Measurements from ENCODE around the gene DAPK1. TPM values are rescaled to one million over a fixed set of nuclear protein-coding genes. Genes with fewer than 3 reads are reported as not detected.

DAPK1 gene
- polyA plus RNA-seq, 1 of the 3 experiments (the other 2 are of a cell fraction) = 0.61 TPM

DNA sequence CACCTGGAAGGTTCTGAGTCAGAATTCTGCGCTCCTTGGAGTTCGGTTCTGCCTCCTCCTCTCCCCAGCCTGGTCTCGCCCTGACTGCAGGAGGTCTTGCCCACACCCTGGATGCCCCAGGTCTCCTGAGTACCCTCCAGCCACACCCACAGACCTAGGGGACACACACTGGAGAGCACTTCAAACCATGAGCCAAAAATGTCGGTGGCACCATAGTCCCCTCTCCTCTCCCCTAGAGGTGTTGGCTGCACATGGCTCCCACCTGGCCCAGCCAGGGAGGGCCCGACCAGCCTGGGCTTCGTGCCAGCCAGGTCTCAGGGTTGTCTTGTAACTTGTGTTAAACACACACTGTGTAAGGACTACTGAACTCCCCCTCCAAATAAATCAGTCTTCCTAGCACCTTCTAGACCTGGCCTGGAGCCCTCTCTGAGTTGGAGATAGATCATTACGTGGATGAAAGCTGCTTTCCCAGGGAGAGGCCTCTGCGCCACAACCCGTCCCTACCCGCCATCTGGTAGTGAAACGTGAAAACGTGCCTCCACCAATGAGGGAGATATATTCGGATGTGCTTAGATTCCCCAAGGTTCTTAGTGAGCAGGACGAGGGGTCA, 178.3 kb downstream of the DAPK1 start:
- POLR2A ChIA-PET = no interaction called here
- H3K4me3 ChIP-seq (ENCODE audit: low read depth in 2 of 2, low read length in 1 of 2) = no peak overlapping the region
- no peaks in the 10 kb centered on the region for H3K9me2 ChIP-seq
- TF ChIP-seq, protein P1, sequence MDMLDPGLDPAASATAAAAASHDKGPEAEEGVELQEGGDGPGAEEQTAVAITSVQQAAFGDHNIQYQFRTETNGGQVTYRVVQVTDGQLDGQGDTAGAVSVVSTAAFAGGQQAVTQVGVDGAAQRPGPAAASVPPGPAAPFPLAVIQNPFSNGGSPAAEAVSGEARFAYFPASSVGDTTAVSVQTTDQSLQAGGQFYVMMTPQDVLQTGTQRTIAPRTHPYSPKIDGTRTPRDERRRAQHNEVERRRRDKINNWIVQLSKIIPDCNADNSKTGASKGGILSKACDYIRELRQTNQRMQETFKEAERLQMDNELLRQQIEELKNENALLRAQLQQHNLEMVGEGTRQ (IDR thresholded peaks at IDR 0.05; ENCODE audit: borderline replicate concordance, low read depth, low read length) = no peak
- no peak for TF ChIP-seq PBX3 (IDR thresholded peaks at IDR 0.05)
- no peak for TF ChIP-seq GATA2 (CRISPR knock-in tag; IDR thresholded peaks at IDR 0.05)
- TF ChIP-seq FOXJ3 (CRISPR knock-in tag; IDR thresholded peaks at IDR 0.05) = no peak
- TF ChIP-seq ELF1 (IDR thresholded peaks at IDR 0.05) = no peak
- no peak for TF ChIP-seq NFIC (IDR thresholded peaks at IDR 0.05; ENCODE audit: borderline replicate concordance)
- TF ChIP-seq JUND (IDR thresholded peaks at IDR 0.05) = no peak
- no peak for TF ChIP-seq MAX (IDR thresholded peaks at IDR 0.05; ENCODE audit: low read depth)
- no peak for TF ChIP-seq SMC3 (IDR thresholded peaks at IDR 0.05; ENCODE audit: low read depth, low read length)
- no peak for TF ChIP-seq RXRA (IDR thresholded peaks at IDR 0.05; ENCODE audit: borderline replicate concordance, low read depth)
- TF ChIP-seq CHD2 (IDR thresholded peaks at IDR 0.05; ENCODE audit: low read length, partially characterized antibody) = no peak
- TF ChIP-seq POLR2AphosphoS5 (IDR thresholded peaks at IDR 0.05; ENCODE audit: low read depth, low read length) = no peak
- no peak for TF ChIP-seq EP300 (IDR thresholded peaks at IDR 0.05; ENCODE audit: borderline replicate concordance in 1 of 2, low read depth in 1 of 2, low read length in 1 of 2)
- TF ChIP-seq, protein P2, sequence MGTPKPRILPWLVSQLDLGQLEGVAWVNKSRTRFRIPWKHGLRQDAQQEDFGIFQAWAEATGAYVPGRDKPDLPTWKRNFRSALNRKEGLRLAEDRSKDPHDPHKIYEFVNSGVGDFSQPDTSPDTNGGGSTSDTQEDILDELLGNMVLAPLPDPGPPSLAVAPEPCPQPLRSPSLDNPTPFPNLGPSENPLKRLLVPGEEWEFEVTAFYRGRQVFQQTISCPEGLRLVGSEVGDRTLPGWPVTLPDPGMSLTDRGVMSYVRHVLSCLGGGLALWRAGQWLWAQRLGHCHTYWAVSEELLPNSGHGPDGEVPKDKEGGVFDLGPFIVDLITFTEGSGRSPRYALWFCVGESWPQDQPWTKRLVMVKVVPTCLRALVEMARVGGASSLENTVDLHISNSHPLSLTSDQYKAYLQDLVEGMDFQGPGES (IDR thresholded peaks at IDR 0.05; ENCODE audit: low read depth, low read length) = no peak
- no peak for TF ChIP-seq SIN3A (IDR thresholded peaks at IDR 0.05; ENCODE audit: borderline replicate concordance, low read depth, low read length)
- TF ChIP-seq, protein P3, sequence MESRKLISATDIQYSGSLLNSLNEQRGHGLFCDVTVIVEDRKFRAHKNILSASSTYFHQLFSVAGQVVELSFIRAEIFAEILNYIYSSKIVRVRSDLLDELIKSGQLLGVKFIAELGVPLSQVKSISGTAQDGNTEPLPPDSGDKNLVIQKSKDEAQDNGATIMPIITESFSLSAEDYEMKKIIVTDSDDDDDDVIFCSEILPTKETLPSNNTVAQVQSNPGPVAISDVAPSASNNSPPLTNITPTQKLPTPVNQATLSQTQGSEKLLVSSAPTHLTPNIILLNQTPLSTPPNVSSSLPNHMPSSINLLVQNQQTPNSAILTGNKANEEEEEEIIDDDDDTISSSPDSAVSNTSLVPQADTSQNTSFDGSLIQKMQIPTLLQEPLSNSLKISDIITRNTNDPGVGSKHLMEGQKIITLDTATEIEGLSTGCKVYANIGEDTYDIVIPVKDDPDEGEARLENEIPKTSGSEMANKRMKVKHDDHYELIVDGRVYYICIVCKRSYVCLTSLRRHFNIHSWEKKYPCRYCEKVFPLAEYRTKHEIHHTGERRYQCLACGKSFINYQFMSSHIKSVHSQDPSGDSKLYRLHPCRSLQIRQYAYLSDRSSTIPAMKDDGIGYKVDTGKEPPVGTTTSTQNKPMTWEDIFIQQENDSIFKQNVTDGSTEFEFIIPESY (IDR thresholded peaks at IDR 0.05; ENCODE audit: borderline replicate concordance, low read depth) = no peak
- no peak for TF ChIP-seq YY1 (IDR thresholded peaks at IDR 0.05; ENCODE audit: low read depth)
- TF ChIP-seq CTCF (IDR thresholded peaks at IDR 0.05) = no peak
- no peak for TF ChIP-seq TEAD4 (IDR thresholded peaks at IDR 0.05; ENCODE audit: borderline replicate concordance, insufficient read depth)
- no peak for TF ChIP-seq TCF12 (IDR thresholded peaks at IDR 0.05)
- no peaks in the 10 kb centered on the region; a peak in 1 of 4 replicates for H3K4me1 ChIP-seq (ENCODE audit: control insufficient read depth in 1 of 2, insufficient read depth in 2 of 2, low read depth in 1 of 2, low read length in 1 of 2)
- no peaks in the 10 kb centered on the region for H3F3A ChIP-seq (replicated peaks; ENCODE audit: insufficient read depth)
- no peak for DNase-seq
- no peaks in the 10 kb centered on the region for H3K27me3 ChIP-seq (ENCODE audit: insufficient read depth)
- no peaks in the 10 kb centered on the region for H3K79me2 ChIP-seq (ENCODE audit: insufficient read depth)
- H3K9me3 ChIP-seq = no peaks in the 10 kb centered on the region
- no peak overlapping the region for H3K4me2 ChIP-seq
- H4K20me1 ChIP-seq (ENCODE audit: insufficient read depth) = no peaks in the 10 kb centered on the region
- H3K27ac ChIP-seq (ENCODE audit: low read depth in 2 of 2, low read length in 1 of 2) = no peak overlapping the region
- H3K9ac ChIP-seq = no peak overlapping the region
- WGBS (ENCODE audit: low lambda C conversion rate) = 69% methylated on average over 14 of the region's 14 CpGs
- H2AFZ ChIP-seq (ENCODE audit: low read depth) = no peak overlapping the region
- CTCF ChIA-PET = interaction anchor here (3.8 kb wide), 1 partner anchor 13 kb away, joined by 17 read pairs; no protein-coding TSS in a partner anchor
- H3K36me3 ChIP-seq (replicated peaks in 1 of 2; ENCODE audit: control insufficient read depth in 1 of 2, insufficient read depth in 2 of 2, low read length in 1 of 2) = no peaks in the 10 kb centered on the region

Measured in SK-N-SH (cell line).